Right atrium auricular region (tissue), 2 donors: Measurements from ENCODE around the gene GAREM1. TPM values are rescaled to one million over a fixed set of nuclear protein-coding genes. Genes with fewer than 3 reads are reported as not detected.
A peak's percentile ranks its signal among the peaks of the same experiment; 100 is the strongest.

Experiments
- DNase-seq: peaks from one replicate; pipeline ENCODE4 v3.0.0-alpha.2; 2019; ENCODE audit warnings: low spot score
- H3K27ac ChIP-seq, 2 donors: fragments of 200-600 bp; sonication (generic); 1 replicate in 1 of 2; 2 replicates in 1 of 2; pipeline ENCODE4 v1.5.1; 2016 to 2019
- H3K27me3 ChIP-seq, 2 donors: fragments of 200-600 bp; sonication (generic); one replicate each; pipeline versions ENCODE4 v1.5.1 to v1.6.0; 2017 to 2019
- H3K36me3 ChIP-seq: fragments of 200-600 bp; sonication (generic); one replicate; pipeline ENCODE4 v1.5.1; 2016
- H3K4me1 ChIP-seq, 2 donors: fragments of 200-600 bp; sonication (generic); one replicate each; pipeline versions ENCODE4 v1.5.1 to v1.6.0; 2017 to 2019
- H3K4me3 ChIP-seq, 2 donors: fragments of 200-600 bp; sonication (generic); 1 replicate in 1 of 2; 2 replicates in 1 of 2; pipeline ENCODE4 v1.5.1; 2017 to 2019; ENCODE audit warnings: mild to moderate bottlenecking in 1 of 2, moderate library complexity in 1 of 2
- H3K9me3 ChIP-seq, 2 donors: fragments of 200-600 bp; sonication (generic); one replicate each; pipeline ENCODE4 v1.5.1; 2019
- total RNA-seq, 2 donors: library from RNA; depleted of rRNA; stranded (reverse); fragments of >200 nt; gene quantifications; one replicate each; pipeline ENCODE4 v1.1.0, GENCODE V29; 2016
- TF ChIP-seq, protein P1 (sequence below), 2 donors: fragments of 200-600 bp; sonication (generic); IDR thresholded peaks; one replicate each; pipeline ENCODE4 v1.5.1; 2019; ENCODE audit warnings: antibody characterized with exemption in 2 of 2

Gene GAREM1
- total RNA-seq, 2 donors from 2014 or later, result 13.6 to 19.3 TPM

DNA sequence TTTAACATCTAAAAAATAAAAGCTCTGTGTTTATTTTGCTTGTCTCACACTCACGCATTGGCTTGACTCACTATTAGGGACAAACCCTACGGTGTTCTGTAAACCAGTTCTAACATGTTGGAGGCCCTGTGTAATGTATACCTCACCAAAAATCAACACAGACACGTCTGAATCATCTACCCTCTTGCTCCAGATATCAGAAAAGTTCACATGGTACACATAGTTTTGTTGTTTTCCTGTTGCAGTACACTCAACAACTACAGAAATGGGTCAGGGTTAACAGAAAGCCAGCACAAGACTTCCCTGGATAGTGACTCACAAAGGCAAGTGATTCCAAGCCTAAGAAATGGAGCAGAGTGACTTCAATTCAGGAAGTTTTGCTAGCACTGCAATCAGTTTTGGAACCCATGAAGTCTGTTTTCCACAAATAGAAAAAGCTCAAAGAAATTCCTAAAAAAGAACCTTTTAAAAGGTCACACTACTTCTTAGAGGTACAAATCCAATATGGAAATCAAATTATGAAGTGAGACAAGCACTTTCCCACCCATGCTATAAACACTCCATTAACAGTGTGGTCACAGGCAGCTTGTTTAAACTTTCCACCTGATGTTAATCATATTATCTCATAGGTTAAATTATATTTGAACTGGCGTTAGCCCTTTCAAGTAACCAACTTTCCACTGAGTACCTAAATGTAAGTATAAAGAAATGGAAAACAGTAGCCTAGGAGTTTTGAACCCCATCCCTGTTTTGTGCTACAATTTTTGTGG lies 87.4 kb downstream of the GAREM1 start:
- Histone ChIP-seq H3K27me3 (no peaks in the 10 kb centered on the region), H3K9me3 (no peaks in the 10 kb centered on the region), H3K4me1 (peaks cover 0 to 50% of the 10 kb centered on the region in 2 donors), H3K4me3 (no peak overlapping the region), H3K36me3 (no peaks in the 10 kb centered on the region), H3K27ac (peak overlapping the region; percentile 52 to 68)
- no peak for DNase-seq
- TF ChIP-seq, protein P1, sequence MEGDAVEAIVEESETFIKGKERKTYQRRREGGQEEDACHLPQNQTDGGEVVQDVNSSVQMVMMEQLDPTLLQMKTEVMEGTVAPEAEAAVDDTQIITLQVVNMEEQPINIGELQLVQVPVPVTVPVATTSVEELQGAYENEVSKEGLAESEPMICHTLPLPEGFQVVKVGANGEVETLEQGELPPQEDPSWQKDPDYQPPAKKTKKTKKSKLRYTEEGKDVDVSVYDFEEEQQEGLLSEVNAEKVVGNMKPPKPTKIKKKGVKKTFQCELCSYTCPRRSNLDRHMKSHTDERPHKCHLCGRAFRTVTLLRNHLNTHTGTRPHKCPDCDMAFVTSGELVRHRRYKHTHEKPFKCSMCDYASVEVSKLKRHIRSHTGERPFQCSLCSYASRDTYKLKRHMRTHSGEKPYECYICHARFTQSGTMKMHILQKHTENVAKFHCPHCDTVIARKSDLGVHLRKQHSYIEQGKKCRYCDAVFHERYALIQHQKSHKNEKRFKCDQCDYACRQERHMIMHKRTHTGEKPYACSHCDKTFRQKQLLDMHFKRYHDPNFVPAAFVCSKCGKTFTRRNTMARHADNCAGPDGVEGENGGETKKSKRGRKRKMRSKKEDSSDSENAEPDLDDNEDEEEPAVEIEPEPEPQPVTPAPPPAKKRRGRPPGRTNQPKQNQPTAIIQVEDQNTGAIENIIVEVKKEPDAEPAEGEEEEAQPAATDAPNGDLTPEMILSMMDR (IDR thresholded peaks at IDR 0.05), result no peak

DNA sequence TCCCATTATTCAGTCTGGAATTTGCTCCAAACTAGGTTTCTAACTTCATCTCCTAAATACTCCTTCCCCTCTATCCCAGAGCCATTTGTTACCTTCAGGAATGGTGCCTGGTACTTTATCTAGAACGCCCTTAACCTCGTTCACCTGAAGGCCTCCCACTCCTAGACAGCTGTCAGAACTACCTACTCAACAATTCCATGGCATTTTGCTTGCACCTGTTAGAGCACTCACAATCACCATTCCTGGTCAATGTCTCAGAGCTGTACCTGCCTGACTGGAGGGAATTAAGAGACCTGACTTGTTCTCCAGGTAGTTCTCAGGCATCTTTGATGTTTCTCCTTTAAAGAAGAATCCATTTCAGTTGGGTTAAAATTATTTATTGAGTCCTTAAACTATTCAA lies 88.9 kb downstream of the GAREM1 start:
- Histone ChIP-seq H3K4me1 (peaks cover 0 to 52% of the 10 kb centered on the region in 2 donors), H3K4me3 (no peak overlapping the region), H3K27me3 (no peaks in the 10 kb centered on the region), H3K9me3 (no peaks in the 10 kb centered on the region), H3K27ac (no peak overlapping the region), H3K36me3 (no peaks in the 10 kb centered on the region)
- TF ChIP-seq, protein P1 (IDR thresholded peaks at IDR 0.05), result no peak
- no peak for DNase-seq

DNA sequence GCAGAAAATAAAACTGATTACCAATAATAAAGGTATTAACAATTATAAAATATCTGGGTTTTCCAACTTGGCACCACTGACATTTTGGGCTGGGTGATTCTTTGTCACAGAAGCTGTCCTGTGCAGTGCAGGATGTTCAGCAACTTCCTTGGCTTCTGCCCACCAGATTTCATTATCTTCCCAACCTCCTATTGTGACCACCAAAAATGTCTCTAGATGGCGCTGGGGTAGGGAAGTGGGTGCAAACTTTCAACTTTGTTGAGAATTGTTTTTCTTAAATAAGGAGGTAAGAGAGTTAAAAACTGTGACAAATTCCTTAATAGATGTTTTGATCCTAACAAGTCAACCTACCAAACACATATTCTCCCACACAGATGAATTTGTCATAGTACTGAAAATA lies 90.1 kb downstream of the GAREM1 start:
- no peaks in the 10 kb centered on the region for H3K9me3 ChIP-seq
- H3K36me3 ChIP-seq, result no peaks in the 10 kb centered on the region
- H3K4me1 ChIP-seq, result peaks cover 0 to 41% of the 10 kb centered on the region in 2 donors
- DNase-seq, result no peak
- H3K27ac ChIP-seq, result no peak overlapping the region
- no peaks in the 10 kb centered on the region for H3K27me3 ChIP-seq
- TF ChIP-seq, protein P1 (IDR thresholded peaks at IDR 0.05), result no peak
- H3K4me3 ChIP-seq, result no peak overlapping the region

DNA sequence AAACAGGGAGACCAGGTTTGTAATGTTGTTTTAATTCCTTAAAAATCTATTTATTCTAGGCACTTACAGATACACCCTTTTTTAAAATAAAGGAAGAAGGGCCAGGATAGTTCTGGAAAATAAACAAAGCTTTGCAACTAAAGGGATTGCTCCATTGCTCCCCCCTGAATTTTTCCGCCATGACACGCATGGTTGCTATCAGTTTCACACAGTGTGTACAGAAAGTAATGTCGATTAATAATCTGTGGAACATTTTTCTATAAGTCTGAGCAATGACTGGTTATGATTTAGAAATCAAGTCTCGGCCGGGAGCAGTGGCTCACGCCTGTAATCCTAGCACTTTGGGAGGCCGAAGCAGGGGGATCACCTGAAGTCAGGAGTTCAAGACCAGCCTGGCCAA lies 90.8 kb downstream of the GAREM1 start:
- H3K4me1 ChIP-seq, result peaks cover 0 to 35% of the 10 kb centered on the region in 2 donors
- TF ChIP-seq, protein P1 (IDR thresholded peaks at IDR 0.05), result no peak
- DNase-seq, result no peak
- H3K4me3 ChIP-seq, result no peak overlapping the region
- H3K27ac ChIP-seq, result no peak overlapping the region
- H3K9me3 ChIP-seq, result no peaks in the 10 kb centered on the region
- no peaks in the 10 kb centered on the region for H3K27me3 ChIP-seq
- H3K36me3 ChIP-seq, result no peaks in the 10 kb centered on the region

DNA sequence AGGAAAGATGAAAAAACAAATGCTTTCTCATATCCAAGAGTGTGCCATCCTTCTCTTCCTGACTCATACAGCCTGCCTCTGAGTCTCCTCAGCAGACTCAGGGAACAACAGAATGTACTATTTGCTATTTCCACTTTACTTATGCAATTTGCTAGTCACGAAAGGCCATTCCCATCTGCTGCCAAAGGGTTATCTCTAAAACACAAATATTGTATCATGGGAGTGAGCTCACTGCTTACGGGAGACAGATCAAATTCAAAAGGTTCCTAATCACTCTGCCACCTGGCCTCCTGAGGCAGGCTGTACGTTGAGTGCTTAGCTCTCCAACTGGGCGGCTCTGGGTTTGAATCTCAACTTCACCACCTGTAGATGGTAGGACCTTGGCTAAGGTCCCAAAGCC lies 92.0 kb downstream of the GAREM1 start:
- Histone ChIP-seq H3K4me3 (no peak overlapping the region), H3K36me3 (no peaks in the 10 kb centered on the region), H3K27me3 (no peaks in the 10 kb centered on the region), H3K27ac (peak overlapping the region; percentile 16 to 74), H3K4me1 (peaks cover 0 to 43% of the 10 kb centered on the region in 2 donors), H3K9me3 (no peaks in the 10 kb centered on the region)
- DNase-seq, result no peak
- TF ChIP-seq, protein P1 (IDR thresholded peaks at IDR 0.05), result no peak

DNA sequence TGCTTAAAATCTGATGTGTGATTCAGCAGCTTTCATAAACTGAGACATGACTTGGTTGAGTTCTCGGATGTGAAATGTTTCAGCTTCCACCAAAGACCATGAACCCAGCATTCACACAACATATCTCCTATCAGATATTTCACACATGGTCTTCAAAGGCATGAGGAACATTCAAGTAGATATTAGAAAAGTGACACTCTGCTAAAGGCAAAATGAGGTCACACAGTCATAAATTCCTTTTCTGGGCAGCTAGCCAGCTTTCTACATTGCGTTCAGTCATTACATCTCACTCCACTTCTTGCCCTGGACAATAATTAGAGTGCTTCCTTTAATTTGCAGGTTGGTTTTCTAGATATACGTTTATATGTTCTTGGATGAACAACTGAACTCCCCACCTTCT lies 96.7 kb downstream of the GAREM1 start:
- DNase-seq, result no peak
- no peaks in the 10 kb centered on the region for H3K36me3 ChIP-seq
- no peak overlapping the region for H3K4me3 ChIP-seq
- no peaks in the 10 kb centered on the region for H3K27me3 ChIP-seq
- TF ChIP-seq, protein P1 (IDR thresholded peaks at IDR 0.05), result no peak
- H3K27ac ChIP-seq, result peak overlapping the region in 1 of 2 donors; percentile 63
- H3K4me1 ChIP-seq, result peaks cover 0 to 44% of the 10 kb centered on the region in 2 donors
- H3K9me3 ChIP-seq, result no peaks in the 10 kb centered on the region
